PFSK-1 (cell line): ENCODE measurements around the gene SLC6A12.

Experiments
- FOXP2 ChIP-seq: optimal IDR thresholded peaks from 2 replicates; pipeline ENCODE3; 2011; ENCODE audit warnings: borderline replicate concordance, control low read depth, inconsistent platforms; ENCODE audit not compliant: insufficient read depth; ENCODE audit errors: extremely low read length, extremely low read depth
- POLR2AphosphoS5 ChIP-seq: IDR thresholded peaks from 2 replicates; pipeline ENCODE4 v1.6.1; 2012; ENCODE audit warnings: low read depth, mild to moderate bottlenecking, control low read depth, low read length, moderate library complexity
- REST ChIP-seq, 2 experiments: IDR thresholded peaks; 2 replicates each; pipeline versions ENCODE4 v1.6.1 to v1.8.0; 2011 to 2012; ENCODE audit warnings: low read depth in 2 of 2, low read length in 2 of 2, control low read depth in 1 of 2, inconsistent platforms in 1 of 2, mild to moderate bottlenecking in 1 of 2, moderate library complexity in 1 of 2; ENCODE audit not compliant: insufficient read depth in 1 of 2
- TAF1 ChIP-seq: IDR thresholded peaks from 2 replicates; pipeline ENCODE4 v1.6.1; 2012; ENCODE audit warnings: low read length, control low read depth, borderline replicate concordance; ENCODE audit not compliant: insufficient read depth

DNA sequence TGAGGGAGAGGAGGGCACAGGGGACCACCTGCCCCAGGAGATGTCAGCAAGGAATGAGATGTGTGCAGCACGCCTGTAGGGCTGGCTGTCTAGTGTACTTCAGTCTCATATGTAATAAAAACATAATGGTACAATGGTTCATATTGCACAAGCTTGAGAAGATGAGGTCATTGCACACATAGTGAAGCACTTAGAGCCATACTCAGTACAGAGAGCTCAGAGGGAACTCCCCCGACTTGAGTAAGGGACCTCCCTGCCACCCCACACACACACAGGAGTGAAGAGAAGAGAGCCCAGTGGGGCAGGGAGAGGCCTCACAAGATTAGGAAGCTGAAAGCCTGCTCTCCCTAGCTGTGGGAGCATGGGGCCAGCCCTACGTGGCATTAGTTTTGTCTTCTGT lies 61.5 kb downstream of the SLC6A12 start:
- TF ChIP-seq POLR2AphosphoS5 (no peak), REST (IDR thresholded peaks at IDR 0.05; ENCODE audit: insufficient read depth in 1 of 2, low read depth in 2 of 2, low read length in 2 of 2) (no peak), TAF1 (no peak), FOXP2 (no peak)
